GM23338 (cell line): ENCODE measurements around the gene ZNF778.

Experiments used
- CREB1 ChIP-seq: fragments of 250-450 bp; sonication (Bioruptor Pico); IDR thresholded peaks from 2 replicates; pipeline ENCODE4 v1.5.0; 2020; ENCODE audit warnings: low read depth, mild to moderate bottlenecking, moderate library complexity
- CTCF ChIP-seq, 2 experiments: fragments of 200-600 bp in 1 of 2; sonication (generic) in 1 of 2; conservative IDR thresholded peaks; 2 replicates each; pipeline versions ENCODE4 v1.5.1 to v1.6.1; 2016 to 2017; ENCODE audit warnings: antibody characterized with exemption in 2 of 2, low read depth in 2 of 2, mild to moderate bottlenecking in 2 of 2, moderate library complexity in 1 of 2
- EZH2phosphoT487 ChIP-seq: fragments of 200-600 bp; sonication (generic); IDR thresholded peaks from one replicate; pipeline ENCODE4 v1.8.1; 2018; ENCODE audit warnings: antibody characterized with exemption; ENCODE audit not compliant: unreplicated experiment
- POLR2AphosphoS5 ChIP-seq: IDR thresholded peaks from 2 replicates; pipeline ENCODE4 v1.6.1; 2016; ENCODE audit warnings: antibody characterized with exemption, low read depth
- REST ChIP-seq: IDR thresholded peaks from one replicate; pipeline ENCODE4 v1.6.1; 2018; ENCODE audit warnings: antibody characterized with exemption; ENCODE audit not compliant: unreplicated experiment
- STAT1 ChIP-seq: IDR thresholded peaks from one replicate; pipeline ENCODE4 v1.6.1; 2016; ENCODE audit warnings: antibody characterized with exemption; ENCODE audit not compliant: unreplicated experiment

- TF ChIP-seq CREB1 (no peak), EZH2phosphoT487 (no peak), CTCF (conservative IDR thresholded peaks at IDR 0.05; ENCODE audit: low read depth in 2 of 2) (no peak), POLR2AphosphoS5 (no peak), STAT1 (no peak), REST (no peak)
These were observed 12.8 kb downstream of the ZNF778 start for GRCh38 chr16:89230255-89230654.
